ENCODE measurements around the gene ARHGAP5. TPM values are rescaled to one million over a fixed set of nuclear protein-coding genes. Genes with fewer than 3 reads are reported as not detected.

Gene ARHGAP5
- total RNA-seq, 2 experiments from 2014 or later = 8.1 to 20.4 TPM

- ChIA-PET POLR2A (interaction anchor here (0.5 to 0.7 kb wide), 4 partner anchors 10 to 663 kb away, joined by 3 to 4 read pairs (median 4); no protein-coding TSS in a partner anchor), CTCF (ENCODE audit: unreplicated experiment) (interaction anchor here (1.3 kb wide), 1 partner anchor 185 kb away, joined by 6 read pairs; no protein-coding TSS in a partner anchor)
- intact Hi-C loops (cut with micrococcal nuclease; ENCODE audit: unreplicated experiment) = loop anchor here (5.0 to 10.0 kb wide), 3 partner anchors 145 to 1505 kb away; no protein-coding TSS in a partner anchor
- no peaks in the 10 kb centered on the region for H3K79me2 ChIP-seq (ENCODE audit: insufficient read depth, low read depth, low read length)
- no peaks in the 10 kb centered on the region for H3K36me3 ChIP-seq (ENCODE audit: insufficient read depth, low read length)
- no peaks in the 10 kb centered on the region for H3K9me3 ChIP-seq (ENCODE audit: low read length)
- no TSS peak for BruUV-seq (replicated peaks)
- H4K20me1 ChIP-seq (ENCODE audit: insufficient read depth, low read length) = no peaks in the 10 kb centered on the region
- no peak overlapping the region for H3K4me3 ChIP-seq (ENCODE audit: low read depth, low read length, poor library complexity, severe bottlenecking)
- H2AFZ ChIP-seq (ENCODE audit: low read length) = no peak overlapping the region
- H3K4me1 ChIP-seq (ENCODE audit: insufficient read depth, low read length, poor library complexity, severe bottlenecking) = no peaks in the 10 kb centered on the region
- H3K27ac ChIP-seq (ENCODE audit: low read depth, low read length, poor library complexity, severe bottlenecking) = no peak overlapping the region
- TF ChIP-seq CTCF (conservative IDR thresholded peaks at IDR 0.05; ENCODE audit: low read length) = no peak
- no peak for TF ChIP-seq EZH2phosphoT487 (IDR thresholded peaks at IDR 0.05; ENCODE audit: borderline replicate concordance, low read depth, low read length)
- no peaks in the 10 kb centered on the region for H3K9me2 ChIP-seq (ENCODE audit: insufficient read depth, low read length)
- no peak overlapping the region for H3K4me2 ChIP-seq (ENCODE audit: low read length)
- no peak for DNase-seq (ENCODE audit: low spot score)
Measured at GRCh38 chr14:32070282-32070681, 6.8 kb upstream of the ARHGAP5 start.

GRCh38 chr14:32072676-32073075, 4.4 kb upstream of the ARHGAP5 start:
- Histone ChIP-seq H3K9me2 (ENCODE audit: insufficient read depth, low read length) (no peaks in the 10 kb centered on the region), H3K79me2 (ENCODE audit: insufficient read depth, low read depth, low read length) (no peaks in the 10 kb centered on the region), H3K4me1 (ENCODE audit: insufficient read depth, low read length, poor library complexity, severe bottlenecking) (peaks cover 5% of the 10 kb centered on the region), H2AFZ (ENCODE audit: low read length) (no peak overlapping the region), H4K20me1 (ENCODE audit: insufficient read depth, low read length) (no peaks in the 10 kb centered on the region), H3K9me3 (ENCODE audit: low read length) (no peaks in the 10 kb centered on the region), H3K4me2 (ENCODE audit: low read length) (no peak overlapping the region), H3K27ac (ENCODE audit: low read depth, low read length, poor library complexity, severe bottlenecking) (no peak overlapping the region), H3K4me3 (ENCODE audit: low read depth, low read length, poor library complexity, severe bottlenecking) (no peak overlapping the region), H3K36me3 (ENCODE audit: insufficient read depth, low read length) (no peaks in the 10 kb centered on the region)
- no TSS peak for BruUV-seq (replicated peaks)
- TF ChIP-seq EZH2phosphoT487 (IDR thresholded peaks at IDR 0.05; ENCODE audit: borderline replicate concordance, low read depth, low read length) (no peak), CTCF (conservative IDR thresholded peaks at IDR 0.05; ENCODE audit: low read length) (no peak)
- intact Hi-C loops (cut with micrococcal nuclease; ENCODE audit: unreplicated experiment) = loop anchor here (1.0 to 10.0 kb wide), 4 partner anchors 148 to 1508 kb away; no protein-coding TSS in a partner anchor
- ChIA-PET CTCF (ENCODE audit: unreplicated experiment) (no interaction called here), POLR2A (no interaction called here)
- no peak for DNase-seq (ENCODE audit: low spot score)

GRCh38 chr14:32073537-32074189, 3.4 kb upstream of the ARHGAP5 start:
- Histone ChIP-seq H3K4me1 (ENCODE audit: insufficient read depth, low read length, poor library complexity, severe bottlenecking) (peaks cover 7% of the 10 kb centered on the region), H3K36me3 (ENCODE audit: insufficient read depth, low read length) (no peaks in the 10 kb centered on the region), H3K9me3 (ENCODE audit: low read length) (no peaks in the 10 kb centered on the region), H3K9me2 (ENCODE audit: insufficient read depth, low read length) (no peaks in the 10 kb centered on the region), H3K79me2 (ENCODE audit: insufficient read depth, low read depth, low read length) (no peaks in the 10 kb centered on the region), H3K4me2 (ENCODE audit: low read length) (no peak overlapping the region), H3K27ac (ENCODE audit: low read depth, low read length, poor library complexity, severe bottlenecking) (no peak overlapping the region), H3K4me3 (ENCODE audit: low read depth, low read length, poor library complexity, severe bottlenecking) (no peak overlapping the region), H4K20me1 (ENCODE audit: insufficient read depth, low read length) (peaks cover 8% of the 10 kb centered on the region; the same call in 1 of the 2 replicates), H2AFZ (ENCODE audit: low read length) (no peak overlapping the region)
- BruUV-seq (replicated peaks) = no TSS peak
- DNase-seq (ENCODE audit: low spot score) = peak; percentile 79
- ChIA-PET CTCF (ENCODE audit: unreplicated experiment) (no interaction called here), POLR2A (no interaction called here)
- intact Hi-C loops (cut with micrococcal nuclease; ENCODE audit: unreplicated experiment) = loop anchor here (1.0 to 10.0 kb wide), 4 partner anchors 149 to 1509 kb away; no protein-coding TSS in a partner anchor
- TF ChIP-seq EZH2phosphoT487 (IDR thresholded peaks at IDR 0.05; ENCODE audit: borderline replicate concordance, low read depth, low read length) = no peak
- TF ChIP-seq CTCF (conservative IDR thresholded peaks at IDR 0.05; ENCODE audit: low read length) = peak; percentile 86

Data from OCI-LY7 (cell line).